Neural cell (in vitro differentiated cells): ENCODE measurements around the gene PLD2.

ENCODE experiments used
- CTCF ChIP-seq: fragments of 450-650 bp; IDR thresholded peaks from 2 replicates; pipeline ENCODE4 v1.5.1; 2014; ENCODE audit warnings: antibody characterized with exemption, mild to moderate bottlenecking, moderate library complexity; ENCODE audit not compliant: poor library complexity, severe bottlenecking
- EP300 ChIP-seq: fragments of 450-650 bp; conservative IDR thresholded peaks from 2 replicates; pipeline ENCODE4 v1.6.1; 2014; ENCODE audit warnings: antibody characterized with exemption, mild to moderate bottlenecking, moderate library complexity; ENCODE audit not compliant: poor library complexity, severe bottlenecking
- EZH2 ChIP-seq: fragments of 200-600, 300-800 bp; shearing (Covaris generic), sonication (generic); IDR thresholded peaks from 2 replicates; pipeline ENCODE4 v1.6.1; 2014; ENCODE audit warnings: antibody characterized with exemption, low read length, borderline replicate concordance, mild to moderate bottlenecking; ENCODE audit not compliant: insufficient read depth, poor library complexity, severe bottlenecking
- POLR2AphosphoS5 ChIP-seq: IDR thresholded peaks from 2 replicates; pipeline ENCODE4 v1.6.1; 2012
- RAD21 ChIP-seq: fragments of 450-650 bp; conservative IDR thresholded peaks from 2 replicates; pipeline ENCODE4 v1.6.1; 2014; ENCODE audit warnings: antibody characterized with exemption, mild to moderate bottlenecking, moderate library complexity
- REST ChIP-seq: IDR thresholded peaks from 2 replicates; pipeline ENCODE4 v1.6.1; 2012; ENCODE audit warnings: borderline replicate concordance
- TAF1 ChIP-seq: IDR thresholded peaks from 2 replicates; pipeline ENCODE4 v1.6.1; 2012; ENCODE audit warnings: low read depth

- TF ChIP-seq CTCF (no peak), REST (no peak), EZH2 (no peak), POLR2AphosphoS5 (no peak), EP300 (no peak), TAF1 (no peak), RAD21 (no peak)
Observed at GRCh38 chr17:4858882-4859260, 51.9 kb downstream of the PLD2 start.
